SK-N-MC (cell line): Measurements from ENCODE around the gene MEIKIN.

Source experiments
- EZH2 ChIP-seq: fragments of 200-600 bp; sonication (generic); IDR thresholded peaks from one replicate; pipeline ENCODE4 v1.6.1; 2017; ENCODE audit warnings: antibody characterized with exemption
- FOXP2 ChIP-seq: optimal IDR thresholded peaks from 2 replicates; pipeline ENCODE3; 2011; ENCODE audit warnings: mild to moderate bottlenecking, moderate library complexity; ENCODE audit not compliant: insufficient read depth; ENCODE audit errors: extremely low read length, control extremely low read depth
- POLR2AphosphoS5 ChIP-seq: IDR thresholded peaks from 2 replicates; pipeline ENCODE4 v1.6.1; 2012; ENCODE audit warnings: mild to moderate bottlenecking, low read depth, low read length, borderline replicate concordance

GRCh38 chr5:131767891-131768290 is 177.6 kb downstream of the MEIKIN start:
- TF ChIP-seq EZH2 (no peak), POLR2AphosphoS5 (no peak), FOXP2 (no peak)
